ENCODE measurements around the gene XCL1. TPM values are rescaled to one million over a fixed set of nuclear protein-coding genes. Genes with fewer than 3 reads are reported as not detected.
"Not testable (repeated sequence)": the region's sequence is repeated elsewhere in the genome, so short reads cannot be mapped to it uniquely, and the experiment has no call there.

XCL1 gene
- total RNA-seq, 1 donor from 2014 or later, result 1.2 TPM

- peak; percentile 28 for TF ChIP-seq CTCF (IDR thresholded peaks at IDR 0.05)
- intact Hi-C loops (cut with DNase I); DNase-seq; H3K27ac ChIP-seq; H3K9me3 ChIP-seq; H3K36me3 ChIP-seq; H3K4me3 ChIP-seq; H3K4me1 ChIP-seq; H3K27me3 ChIP-seq (ENCODE audit: low read depth): not testable (repeated sequence)
- peak; percentile 62 to 63 for ATAC-seq
Measured at GRCh38 chr1:168545678-168546552, 30.5 kb upstream of the XCL1 start.

- intact Hi-C loops (cut with DNase I), result not testable (repeated sequence)
Measured at GRCh38 chr1:168546553-168546895, 29.9 kb upstream of the XCL1 start.

GRCh38 chr1:168550971-168551370 is 25.4 kb upstream of the XCL1 start:
- ATAC-seq (no peak), DNase-seq (no peak)
- no peaks in the 10 kb centered on the region for H3K36me3 ChIP-seq
- H3K4me3 ChIP-seq, result no peak overlapping the region
- H3K27ac ChIP-seq, result no peak overlapping the region
- H3K4me1 ChIP-seq, result no peaks in the 10 kb centered on the region
- H3K9me3 ChIP-seq, result no peaks in the 10 kb centered on the region
- no peak for TF ChIP-seq CTCF (IDR thresholded peaks at IDR 0.05)
- intact Hi-C loops (cut with DNase I), result no loop called here
- H3K27me3 ChIP-seq (ENCODE audit: low read depth), result no peaks in the 10 kb centered on the region

More at GRCh38 chr1:168546553-168546895, 29.9 kb upstream of the XCL1 start:
- not testable (repeated sequence) for H3K27me3 ChIP-seq (ENCODE audit: low read depth); H3K4me1 ChIP-seq; H3K27ac ChIP-seq; DNase-seq; H3K36me3 ChIP-seq; H3K9me3 ChIP-seq; ATAC-seq; H3K4me3 ChIP-seq

DNA sequence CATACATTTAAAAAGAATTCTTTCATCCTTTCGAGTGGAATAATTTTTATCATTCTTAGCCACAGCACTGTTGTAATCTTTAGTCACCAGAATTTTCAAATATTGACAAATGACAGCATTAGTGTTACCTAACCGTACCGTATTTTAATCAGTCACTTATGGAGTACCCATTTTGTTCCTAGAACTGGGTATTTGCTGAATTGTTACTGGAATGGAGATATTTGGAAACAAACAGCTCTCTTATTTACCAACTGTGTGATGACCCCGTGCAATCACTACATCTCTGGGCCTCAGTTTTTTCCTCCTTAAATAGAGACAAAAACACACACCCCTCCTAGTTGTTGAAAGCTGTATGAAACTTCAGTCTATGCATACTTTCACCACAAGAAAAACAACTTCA is 24.7 kb upstream of the XCL1 start:
- peak in 1 of 2 donors; percentile 50 for ATAC-seq
- Histone ChIP-seq H3K4me1 (no peaks in the 10 kb centered on the region), H3K9me3 (no peaks in the 10 kb centered on the region), H3K36me3 (no peaks in the 10 kb centered on the region), H3K27me3 (ENCODE audit: low read depth) (no peaks in the 10 kb centered on the region), H3K27ac (no peak overlapping the region), H3K4me3 (no peak overlapping the region)
- TF ChIP-seq CTCF (IDR thresholded peaks at IDR 0.05), result no peak
- no peak for DNase-seq
- intact Hi-C loops (cut with DNase I), result no loop called here

- intact Hi-C loops (cut with DNase I), result no loop called here
- H3K27me3 ChIP-seq (ENCODE audit: low read depth), result no peaks in the 10 kb centered on the region
- H3K9me3 ChIP-seq, result no peaks in the 10 kb centered on the region
- TF ChIP-seq CTCF (IDR thresholded peaks at IDR 0.05), result no peak
- H3K4me3 ChIP-seq, result no peak overlapping the region
- H3K27ac ChIP-seq, result no peak overlapping the region
- ATAC-seq (no peak), DNase-seq (no peak)
- H3K4me1 ChIP-seq, result no peaks in the 10 kb centered on the region
- H3K36me3 ChIP-seq, result no peaks in the 10 kb centered on the region
Measured at GRCh38 chr1:168552961-168553360, 23.4 kb upstream of the XCL1 start.
